Measurements from ENCODE around the gene MAP1A. TPM values are rescaled to one million over a fixed set of nuclear protein-coding genes. Genes with fewer than 3 reads are reported as not detected.
A peak's percentile ranks its signal among the peaks of the same experiment; 100 is the strongest.

The MAP1A gene
- total RNA-seq, 4 donors from 2014 or later, result 28.9 to 59.1 (median 35.1) TPM

GRCh38 chr15:43508421-43508820 is 9.0 kb upstream of the MAP1A start:
- no peak overlapping the region for H3K4me3 ChIP-seq
- ATAC-seq, result no peak
- H3K9me3 ChIP-seq, result no peaks in the 10 kb centered on the region
- H3K4me1 ChIP-seq, result peaks cover 0 to 34% (median 7%) of the 10 kb centered on the region in 3 donors
- H3K36me3 ChIP-seq, result no peaks in the 10 kb centered on the region
- H3K27me3 ChIP-seq, result no peaks in the 10 kb centered on the region
- TF ChIP-seq POLR2A (IDR thresholded peaks at IDR 0.05), result no peak
- TF ChIP-seq EP300 (IDR thresholded peaks at IDR 0.05), result no peak
- H3K27ac ChIP-seq, result peak overlapping the region in 3 of 4 donors; percentile 74 to 84 (median 84)
- 50% methylated on average over 1 of the region's 1 CpG; no CpG with 5 or more reads in 1 of the 2 donors for WGBS, 2 donors (ENCODE audit: low coverage in 1 of 2)

GRCh38 chr15:43508991-43509659 is 8.3 kb upstream of the MAP1A start:
- peak overlapping the region in 1 of 2 donors; percentile 68 for H3K4me3 ChIP-seq

GRCh38 chr15:43509660-43510199 is 7.7 kb upstream of the MAP1A start:
- no peak for ATAC-seq
- TF ChIP-seq CTCF (IDR thresholded peaks at IDR 0.05) (no peak), POLR2AphosphoS5 (IDR thresholded peaks at IDR 0.05) (no peak), POLR2A (IDR thresholded peaks at IDR 0.05) (no peak), EP300 (IDR thresholded peaks at IDR 0.05) (no peak)
- Histone ChIP-seq H3K27ac (peak overlapping the region; percentile 8 to 84 (median 79)), H3K27me3 (no peaks in the 10 kb centered on the region), H3K36me3 (no peaks in the 10 kb centered on the region), H3K4me1 (peaks cover 0 to 46% (median 13%) of the 10 kb centered on the region in 3 donors), H3K4me3 (peak overlapping the region; percentile 51 to 68), H3K9me3 (no peaks in the 10 kb centered on the region)
- 17 to 26% methylated on average over 3 of the region's 8 CpGs for WGBS, 2 donors (ENCODE audit: low coverage in 1 of 2)

More at GRCh38 chr15:43508991-43509659, 8.3 kb upstream of the MAP1A start:
- Histone ChIP-seq H3K4me1 (peaks cover 0 to 40% (median 7%) of the 10 kb centered on the region in 3 donors), H3K9me3 (no peaks in the 10 kb centered on the region), H3K36me3 (no peaks in the 10 kb centered on the region), H3K27me3 (no peaks in the 10 kb centered on the region), H3K27ac (peak overlapping the region; percentile 8 to 84 (median 79))
- WGBS, 2 donors (ENCODE audit: low coverage in 1 of 2), result 47% methylated on average over 8 of the region's 9 CpGs; no CpG with 5 or more reads in 1 of the 2 donors
- TF ChIP-seq POLR2A (IDR thresholded peaks at IDR 0.05), result no peak
- no peak for TF ChIP-seq EP300 (IDR thresholded peaks at IDR 0.05)
- no peak for TF ChIP-seq CTCF (IDR thresholded peaks at IDR 0.05)
- TF ChIP-seq POLR2AphosphoS5 (IDR thresholded peaks at IDR 0.05), result no peak
- ATAC-seq, result peak; percentile 28

GRCh38 chr15:43510200-43511011 is 7.0 kb upstream of the MAP1A start:
- ATAC-seq, result peak; percentile 98
- peaks cover 0 to 52% (median 15%) of the 10 kb centered on the region in 3 donors for H3K4me1 ChIP-seq
- 0% methylated on average over 6 to 12 of the region's 41 CpGs for WGBS, 2 donors (ENCODE audit: low coverage in 1 of 2)

More at GRCh38 chr15:43510200-43511011, 7.0 kb upstream of the MAP1A start:
- H3K36me3 ChIP-seq, result no peaks in the 10 kb centered on the region
- no peaks in the 10 kb centered on the region for H3K9me3 ChIP-seq
- H3K27me3 ChIP-seq, result no peaks in the 10 kb centered on the region
- H3K4me3 ChIP-seq, result peak overlapping the region; percentile 51 to 68
- peak overlapping the region; percentile 6 to 84 (median 79) for H3K27ac ChIP-seq
- TF ChIP-seq EP300 (IDR thresholded peaks at IDR 0.05) (no peak), CTCF (IDR thresholded peaks at IDR 0.05) (peak in 3 of 4 experiments; percentile 26 to 44 (median 37)), POLR2AphosphoS5 (IDR thresholded peaks at IDR 0.05) (peak; percentile 48), POLR2A (IDR thresholded peaks at IDR 0.05) (peak in 1 of 2 donors; percentile 30)

Measured in gastroesophageal sphincter (tissue), 4 donors.